NCI-H2081 (cell line): ENCODE results near the gene C6orf62.
"Not testable (repeated sequence)": the region's sequence is repeated elsewhere in the genome, so short reads cannot be mapped to it uniquely, and the experiment has no call there.

ENCODE experiments used
- DNase-seq, 2 experiments: peaks; one replicate each; lab custom pipeline; 2025; lab: John Stamatoyannopoulos, UW

Gene C6orf62

DNA sequence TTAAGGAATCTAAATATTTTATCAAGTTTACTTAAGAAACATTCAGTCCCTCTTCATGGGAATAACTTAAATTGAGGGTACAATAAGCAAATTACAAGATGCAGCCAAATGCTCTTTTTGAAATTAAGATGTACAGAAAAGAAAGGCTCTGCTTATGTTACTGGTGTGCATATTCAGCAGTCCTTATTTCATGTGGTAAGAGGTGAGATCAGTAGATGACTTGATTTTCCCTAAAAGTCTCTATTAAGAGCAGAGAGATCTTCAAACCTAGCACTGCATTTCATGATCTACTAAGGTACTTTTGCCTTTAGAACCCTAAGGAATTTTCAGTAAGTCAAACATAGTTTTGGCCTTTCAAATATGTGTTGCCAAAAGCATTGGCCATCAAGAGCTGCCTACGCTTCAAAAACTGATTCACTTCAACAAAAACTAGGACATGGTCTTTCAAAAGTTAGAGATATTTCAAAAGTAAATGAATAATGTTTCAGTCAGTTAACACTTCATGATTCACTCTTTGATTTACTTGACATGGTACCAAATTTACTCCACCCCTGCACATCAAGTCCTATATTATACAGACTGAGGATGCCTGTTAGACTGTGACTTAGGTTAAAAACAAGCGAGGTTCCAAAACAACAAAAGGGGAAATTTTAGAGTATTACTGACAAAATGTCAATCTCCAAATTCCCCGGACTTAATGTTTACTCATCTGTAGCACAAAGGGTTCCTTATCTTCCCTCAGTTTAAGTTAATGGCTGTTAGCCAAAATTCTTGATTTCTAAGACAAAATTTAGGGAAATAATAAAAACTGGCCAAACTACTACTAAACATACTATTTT is 19.2 kb downstream of the C6orf62 start:
- no peak for DNase-seq

DNA sequence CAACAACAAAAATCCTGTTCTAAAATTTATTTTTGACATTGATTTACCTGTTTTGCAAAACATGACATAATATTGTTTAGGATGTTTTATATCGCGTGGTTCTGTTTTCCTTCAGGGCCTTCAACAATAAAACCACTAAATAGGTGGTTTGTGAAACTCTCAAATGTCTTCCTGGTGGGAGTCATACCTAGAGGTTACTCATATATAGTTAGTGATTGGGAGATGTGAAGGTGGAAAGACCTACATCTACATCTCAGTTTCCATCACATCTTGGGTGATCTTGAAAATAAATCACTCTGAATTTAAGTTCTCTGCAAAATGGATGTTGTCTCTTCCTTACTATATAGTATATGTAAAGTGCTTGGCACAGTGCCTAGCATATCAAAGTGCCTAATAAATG is 22.9 kb downstream of the C6orf62 start:
- no peak for DNase-seq

DNA sequence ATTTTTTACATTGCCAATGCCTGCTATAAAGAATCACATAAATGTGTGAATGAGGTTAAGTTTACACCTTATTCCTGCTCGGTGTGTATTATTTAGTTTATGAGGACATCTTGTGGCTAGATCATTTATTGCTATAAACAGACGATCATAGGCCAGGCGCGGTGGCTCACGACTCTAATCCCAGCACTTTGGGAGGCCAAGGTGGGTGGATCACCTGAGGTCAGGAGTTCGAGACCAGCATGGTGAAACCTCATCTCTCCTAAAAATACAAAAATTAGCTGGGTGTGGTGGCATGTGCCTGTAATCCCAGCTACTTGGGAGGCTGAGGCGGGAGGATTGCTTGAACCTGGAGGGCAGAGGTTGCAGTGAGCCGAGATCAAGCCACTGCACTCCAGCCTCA is 23.3 kb downstream of the C6orf62 start:
- peak; percentile 44 to 65 for DNase-seq

DNA sequence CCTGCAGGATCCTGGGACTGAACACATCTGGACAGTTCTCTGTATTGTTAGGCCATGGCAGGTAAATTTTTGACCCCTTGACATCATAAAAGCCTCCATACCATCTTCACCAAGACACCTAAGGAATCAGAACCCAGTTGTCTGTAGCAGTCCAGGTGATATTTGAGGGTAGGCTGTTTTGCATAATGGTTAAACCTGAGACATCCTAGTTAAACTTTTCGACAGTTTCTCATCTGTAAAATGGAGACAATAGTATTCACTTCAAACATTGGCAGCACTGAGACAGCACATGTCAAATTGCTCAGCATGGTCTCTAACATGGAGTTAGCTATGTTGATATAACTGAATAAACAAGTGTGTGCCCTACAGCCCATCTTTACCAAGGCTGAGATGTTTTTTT is 24.8 kb downstream of the C6orf62 start:
- no peak for DNase-seq

DNA sequence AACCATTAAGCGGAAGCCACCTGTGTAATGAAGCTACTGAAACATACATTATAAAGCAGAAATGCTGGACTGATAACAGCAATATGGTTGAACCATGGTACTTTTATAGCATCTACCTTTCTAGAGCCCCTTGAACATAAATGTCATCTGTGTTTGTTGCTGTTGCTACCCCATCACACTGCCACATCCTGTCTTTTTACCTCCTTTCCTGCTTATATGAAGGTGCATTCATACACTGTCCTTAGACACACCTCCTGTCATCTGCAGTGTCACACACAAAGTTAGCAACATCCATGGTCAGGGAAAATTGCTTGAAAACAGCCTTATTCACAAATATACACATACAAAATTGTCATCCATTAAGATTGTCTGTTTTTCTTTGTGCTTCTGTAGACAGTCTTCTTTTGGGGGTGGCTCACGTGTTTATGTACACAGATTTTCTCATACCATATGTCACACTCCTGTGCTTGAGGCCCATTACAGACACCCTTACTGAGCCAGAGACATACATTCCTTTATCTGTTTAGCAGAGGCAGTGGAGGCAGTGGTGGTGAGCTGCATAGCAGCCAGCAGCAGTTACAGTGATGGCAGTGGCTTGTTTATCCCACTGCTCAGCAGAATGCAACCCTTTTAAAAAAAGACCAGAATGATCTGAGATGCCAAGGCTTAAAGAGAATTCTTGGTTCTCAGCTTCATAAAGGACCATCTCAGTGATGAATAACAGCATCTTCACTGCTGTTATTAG is 25.9 kb downstream of the C6orf62 start:
- no peak for DNase-seq

DNA sequence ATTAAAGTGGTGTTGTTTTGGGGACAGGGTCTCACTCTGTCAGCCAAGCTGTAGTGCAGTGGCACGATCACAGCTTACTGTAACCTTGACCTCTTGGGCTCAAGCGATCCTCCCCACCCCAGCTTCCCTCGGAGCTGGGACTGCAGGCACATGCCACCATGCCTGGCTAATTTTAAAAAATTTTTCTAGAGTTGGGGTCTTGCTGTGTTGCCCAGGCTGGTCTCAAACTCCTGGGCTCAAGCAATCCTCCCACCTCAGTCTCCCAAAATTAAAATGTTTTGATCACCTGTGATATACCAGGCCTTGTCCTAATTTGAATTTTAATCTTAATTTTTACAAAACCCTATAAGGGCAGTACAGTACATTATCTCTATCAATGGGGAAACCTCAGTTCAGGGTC is 26.5 kb downstream of the C6orf62 start:
- no peak for DNase-seq

DNA sequence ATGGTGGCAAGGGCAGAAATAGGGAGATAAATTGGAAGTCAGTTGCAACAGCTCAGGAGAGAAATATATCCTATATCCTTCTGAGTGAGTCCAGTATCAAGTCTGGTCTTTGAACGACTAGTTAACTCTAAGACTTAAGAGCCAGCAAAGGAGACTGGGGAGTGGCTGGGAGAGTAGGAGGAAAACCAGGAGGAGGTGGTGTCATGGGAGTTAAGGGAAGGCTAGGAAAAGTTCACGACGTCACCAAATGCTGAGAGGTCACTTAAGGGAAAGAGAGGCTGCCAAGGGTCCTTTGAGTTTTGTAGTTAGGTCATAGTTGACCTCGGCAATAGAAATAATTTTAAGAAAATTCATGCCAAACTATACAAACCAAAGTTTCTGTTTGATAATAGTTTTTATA is 27.0 kb downstream of the C6orf62 start:
- no peak for DNase-seq

DNA sequence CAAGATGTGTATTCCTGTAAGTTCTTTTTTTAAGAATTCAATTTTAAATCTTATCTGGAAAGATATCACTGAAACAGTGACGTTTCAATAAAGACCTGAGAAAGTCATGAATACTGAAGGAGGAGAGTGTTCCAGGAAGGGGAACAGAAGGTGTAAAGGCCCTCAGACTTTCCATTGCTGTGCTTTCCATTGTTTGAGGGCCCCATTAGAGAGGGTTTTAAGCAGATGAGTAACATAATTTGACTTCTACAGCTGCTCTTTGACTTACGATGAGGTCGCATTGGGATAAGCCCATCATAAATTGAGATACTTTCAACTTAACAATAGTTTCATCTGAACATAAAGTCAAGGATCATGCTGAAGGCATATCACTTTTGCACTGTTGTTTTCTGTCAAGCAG is 27.4 kb downstream of the C6orf62 start:
- DNase-seq: no peak

DNA sequence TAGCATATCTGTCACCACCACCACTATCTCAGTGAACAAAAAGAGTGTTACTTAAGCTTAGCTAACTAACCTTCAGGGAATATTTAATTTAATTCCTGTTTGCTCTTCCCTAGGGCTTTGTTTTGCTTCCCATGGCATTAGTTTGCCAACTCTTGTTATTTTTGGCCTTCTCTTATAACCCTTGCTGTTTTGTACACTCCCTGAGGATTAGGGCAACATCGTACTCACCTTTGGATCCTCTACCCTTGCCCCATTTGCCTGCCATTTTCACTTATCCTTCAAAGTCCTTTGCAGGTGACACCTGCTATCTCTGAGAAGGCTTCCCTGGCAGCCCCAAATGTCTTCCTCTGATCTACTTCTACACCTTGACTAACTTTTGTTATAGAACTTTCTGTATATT is 28.4 kb downstream of the C6orf62 start:
- DNase-seq: peak in 1 of 2 experiments; percentile 44

DNA sequence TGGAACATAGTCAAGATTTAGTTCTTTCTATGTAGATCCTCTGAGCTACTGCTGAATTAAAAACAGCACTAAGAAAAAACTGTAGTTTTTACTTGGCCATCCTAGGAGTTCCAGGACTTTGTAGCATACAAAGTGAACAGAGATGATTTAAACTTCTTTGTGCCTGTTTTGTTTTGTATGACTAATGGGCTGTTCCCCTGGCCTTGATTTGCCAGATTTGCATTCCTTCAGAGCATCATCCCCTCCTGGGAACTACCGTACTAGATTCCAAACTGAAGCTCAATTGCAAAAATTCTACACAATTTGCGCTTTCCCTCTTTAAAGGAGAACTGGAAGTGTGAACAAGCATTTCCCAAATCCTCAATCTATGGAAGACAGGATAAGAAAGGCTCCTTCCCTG is 29.0 kb downstream of the C6orf62 start:
- DNase-seq: no peak

DNA sequence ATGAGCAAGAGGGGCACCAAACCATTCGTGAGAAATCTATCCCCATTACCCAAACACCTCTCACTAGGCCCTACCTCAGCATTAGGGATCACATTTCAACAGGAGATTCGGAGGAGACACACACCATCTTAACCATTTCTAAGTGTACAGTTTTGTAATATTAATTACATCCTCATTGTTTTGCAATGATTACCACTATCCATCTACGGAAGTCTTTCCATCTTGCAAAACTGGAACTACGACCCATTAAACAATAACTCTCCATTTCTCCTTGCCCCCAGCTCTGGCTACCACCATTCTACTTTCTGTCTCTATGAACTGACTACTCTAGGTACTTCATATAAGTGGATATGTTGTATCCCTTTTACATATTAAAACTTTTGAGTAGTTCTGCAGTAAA is 32.0 kb downstream of the C6orf62 start:
- DNase-seq: no peak

DNA sequence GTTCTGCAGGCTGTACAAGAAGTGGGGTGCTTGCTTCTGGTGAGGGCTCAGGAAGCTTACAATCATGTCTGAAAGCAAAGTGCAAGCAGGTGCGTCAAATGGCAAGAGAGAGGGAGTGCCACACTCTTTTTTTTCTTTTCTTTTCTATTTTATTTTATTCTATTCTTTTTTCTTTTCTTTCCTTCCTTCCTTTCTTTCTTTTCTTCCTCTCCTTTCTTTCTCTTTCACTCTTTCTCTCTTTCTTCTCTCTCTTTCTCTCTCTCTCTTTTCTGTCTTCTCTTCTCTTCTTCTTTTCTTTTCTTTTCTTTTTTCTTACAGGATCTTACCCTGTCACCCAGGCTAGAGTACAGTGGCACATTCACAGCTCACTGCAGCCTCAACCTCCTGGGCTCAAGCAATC is 32.5 kb downstream of the C6orf62 start:
- no peak for DNase-seq

DNA sequence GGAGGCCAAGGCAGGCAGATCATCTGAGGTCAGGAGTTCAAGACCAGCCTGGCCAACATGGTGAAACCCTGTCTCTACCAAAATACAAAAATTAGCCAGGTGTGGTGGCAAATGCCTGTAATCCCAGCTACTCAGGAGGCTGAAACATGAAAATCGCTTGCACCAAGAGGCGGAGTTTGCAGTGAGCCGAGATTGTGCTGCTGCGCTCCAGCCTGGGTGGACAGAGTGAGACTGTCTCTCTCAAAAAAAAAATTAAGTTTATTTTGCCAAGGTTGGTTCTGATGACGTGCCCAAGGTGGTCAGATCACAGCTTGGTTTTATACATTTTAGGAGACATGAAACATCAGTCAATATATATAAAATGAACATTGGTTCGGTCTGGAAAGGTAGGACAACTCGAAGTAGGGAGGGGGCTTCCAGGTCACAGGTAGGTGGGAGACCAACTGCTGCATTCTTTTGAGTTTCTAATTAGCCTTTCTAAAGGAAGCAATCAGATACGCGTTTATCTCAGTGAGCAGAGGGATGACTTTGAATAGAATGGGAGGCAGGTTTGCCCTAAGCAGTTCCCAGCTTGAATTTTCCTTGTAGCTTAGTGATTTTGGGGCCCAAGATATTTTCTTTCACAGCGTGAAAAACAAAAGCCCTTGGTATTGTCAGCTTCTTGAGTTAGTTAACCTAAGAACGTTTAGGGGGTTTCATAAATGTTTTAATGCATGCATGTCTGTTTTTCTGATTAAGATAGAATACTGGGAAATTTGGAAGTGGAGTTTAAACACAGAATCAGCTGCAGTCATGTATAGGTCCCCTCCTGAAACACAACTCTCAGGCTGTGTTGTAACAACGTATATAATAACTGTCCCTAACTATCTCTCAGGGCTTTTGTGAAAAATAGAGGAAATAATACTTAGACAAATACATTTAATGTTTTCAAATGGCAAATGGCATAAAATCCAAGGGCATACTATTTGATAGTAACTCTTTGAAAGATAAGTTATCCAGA is 35.4 kb downstream of the C6orf62 start:
- DNase-seq: no peak

DNA sequence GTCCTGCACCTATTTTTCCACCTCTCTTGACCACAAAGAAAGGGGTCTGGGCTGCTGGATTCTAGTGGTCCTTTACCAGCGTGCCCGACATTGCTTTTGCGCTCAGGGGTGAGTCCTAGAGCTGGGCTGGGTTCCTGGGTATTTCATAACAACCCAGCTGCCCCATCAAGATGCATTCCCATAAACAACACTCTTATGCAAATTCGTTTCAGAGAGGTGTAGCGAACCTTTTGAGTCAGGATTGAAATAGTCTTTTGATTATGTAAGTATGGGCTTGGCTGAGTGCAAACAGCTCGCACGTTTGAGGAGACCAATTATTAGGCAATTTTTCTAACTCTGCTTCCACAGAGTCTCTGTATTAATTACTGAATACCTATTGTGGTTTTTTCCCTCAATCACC is 38.4 kb downstream of the C6orf62 start:
- no peak for DNase-seq

DNA sequence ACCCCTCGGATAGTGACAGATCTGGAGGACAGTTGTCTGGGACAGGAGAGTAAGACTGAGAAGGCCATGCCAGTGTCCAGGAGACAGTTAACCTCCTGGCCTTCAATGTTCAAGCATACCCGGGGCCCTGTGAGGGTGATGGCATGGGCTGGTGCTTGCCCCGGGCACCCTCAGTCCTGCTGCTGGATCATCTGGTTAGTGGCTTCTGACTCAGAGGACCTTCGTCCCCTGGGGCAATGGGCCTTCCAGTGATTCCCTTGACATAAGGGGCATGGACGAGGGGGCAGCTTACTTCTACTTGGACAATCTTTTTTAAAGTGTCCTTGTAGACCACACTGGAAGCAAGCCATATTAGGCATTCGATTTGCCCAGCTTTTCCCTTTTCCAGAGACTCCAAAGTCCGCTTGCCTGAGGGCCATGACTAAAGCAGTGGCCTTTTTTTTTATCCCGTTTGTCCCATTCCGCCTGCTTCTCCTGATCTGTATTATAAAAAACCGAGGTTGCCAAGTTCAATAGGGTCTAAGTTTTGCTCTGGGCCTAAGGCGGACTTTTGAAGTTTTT is 40.1 kb downstream of the C6orf62 start:
- DNase-seq: not testable (repeated sequence)

DNA sequence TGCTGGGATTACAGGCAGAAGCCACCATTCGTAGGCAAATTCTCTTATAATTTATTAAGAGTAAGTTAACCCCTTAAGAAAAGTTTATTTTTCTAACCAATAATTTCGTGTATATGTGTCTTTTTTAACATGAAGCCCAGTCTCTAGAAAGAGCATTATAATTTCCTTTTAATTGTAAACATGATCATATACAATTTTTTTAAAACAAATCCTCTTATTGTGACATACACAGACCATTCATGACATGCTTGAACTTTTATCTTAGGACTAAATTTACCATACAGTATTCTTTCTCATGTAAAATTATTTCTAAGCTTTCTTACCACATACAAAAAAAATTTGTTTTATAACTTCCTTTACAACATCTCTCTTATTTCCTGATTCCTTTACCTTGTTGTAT is 45.3 kb downstream of the C6orf62 start:
- DNase-seq: no peak

DNA sequence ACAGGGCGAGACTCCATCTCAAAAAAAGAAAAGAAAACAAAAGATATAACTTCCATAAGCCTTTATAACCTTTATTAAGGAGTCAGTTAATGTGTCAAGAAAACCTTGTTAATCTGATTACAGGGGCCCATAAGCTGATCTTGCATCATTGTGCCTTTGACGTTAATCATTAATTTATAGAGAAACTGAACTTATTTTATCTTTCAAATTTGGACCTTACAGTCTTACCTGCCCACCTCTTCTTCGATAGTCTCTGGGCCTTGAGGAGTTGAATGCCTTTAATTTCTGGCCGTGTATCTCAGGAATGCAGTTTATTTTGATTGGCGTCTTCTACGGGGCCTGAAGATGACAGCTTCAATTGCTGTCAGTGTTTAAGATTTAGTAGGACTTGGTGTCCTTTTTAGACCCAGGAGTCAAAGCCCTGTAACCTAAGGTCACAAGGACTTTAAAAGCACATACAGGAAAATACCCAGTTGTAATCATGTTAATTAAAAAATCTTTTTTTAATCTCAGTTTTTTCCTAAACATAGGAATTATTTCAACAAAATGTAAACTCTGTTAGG is 46.3 kb downstream of the C6orf62 start:
- no peak for DNase-seq

DNA sequence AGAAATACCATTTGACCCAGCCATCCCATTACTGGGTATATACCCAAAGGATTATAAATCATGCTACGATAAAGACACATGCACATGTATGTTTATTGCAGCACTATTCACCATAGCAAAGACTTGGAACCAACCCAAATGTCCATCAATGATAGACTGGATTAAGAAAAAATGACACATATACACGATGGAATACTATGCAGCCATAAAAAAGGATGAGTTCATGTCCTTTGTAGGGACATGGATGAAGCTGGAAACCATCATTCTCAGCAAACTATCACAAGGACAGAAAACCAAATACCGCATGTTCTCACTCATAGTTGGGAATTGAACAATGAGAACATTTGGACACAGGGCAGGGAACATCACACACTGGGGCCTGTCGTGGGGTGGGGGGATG is 47.9 kb downstream of the C6orf62 start:
- DNase-seq: not testable (repeated sequence)

DNA sequence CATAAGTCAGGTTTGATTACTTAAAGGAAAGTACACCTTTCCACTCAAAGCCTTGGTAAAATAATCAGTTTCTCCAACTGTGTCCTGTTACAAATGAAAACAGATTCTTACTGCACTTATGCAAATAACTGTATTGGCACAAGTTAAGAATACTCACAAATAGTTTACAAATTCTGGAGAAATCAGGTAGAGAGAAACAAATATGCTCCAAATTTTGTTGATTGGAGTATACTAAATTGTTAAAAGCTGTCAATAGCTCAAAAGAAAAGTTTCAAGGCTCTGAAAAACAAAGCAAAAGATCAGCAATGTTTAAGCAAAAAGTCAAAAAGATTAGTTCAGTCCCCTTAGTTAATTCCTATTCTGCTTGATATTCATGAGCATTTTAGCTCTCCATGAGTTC is 48.5 kb downstream of the C6orf62 start:
- not testable (repeated sequence) for DNase-seq

DNA sequence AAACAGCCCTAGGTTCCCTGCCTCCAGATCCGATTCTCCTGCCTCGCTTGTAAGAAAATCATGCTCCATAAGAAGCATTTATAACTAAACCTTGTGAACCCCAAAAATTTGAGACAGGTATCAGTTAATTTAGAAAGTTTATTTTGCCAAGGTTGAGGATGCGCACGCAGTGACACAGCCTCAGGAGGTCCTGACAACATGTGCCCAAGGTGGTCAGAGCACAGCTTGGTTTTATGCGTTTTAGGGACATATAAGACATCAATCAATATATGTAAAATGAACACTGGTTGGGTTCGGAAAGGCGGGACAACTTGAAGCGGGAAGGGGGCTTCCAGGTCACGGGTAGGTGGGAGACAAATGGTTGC is 50.0 kb downstream of the C6orf62 start:
- no peak for DNase-seq
